Anterior cingulate cortex (tissue), 58 donors: ENCODE measurements around the gene NR2E3.
A peak's percentile ranks its signal among the peaks of the same experiment; 100 is the strongest.

ENCODE experiments used
- DNase-seq, 58 donors: peaks; one replicate each; lab custom pipeline; 2025; lab: John Stamatoyannopoulos, UW

The NR2E3 gene

GRCh38 chr15:71790081-71790480, 20.3 kb upstream of the NR2E3 start:
- no peak for DNase-seq

GRCh38 chr15:71791975-71792374, 18.4 kb upstream of the NR2E3 start:
- no peak for DNase-seq

DNA sequence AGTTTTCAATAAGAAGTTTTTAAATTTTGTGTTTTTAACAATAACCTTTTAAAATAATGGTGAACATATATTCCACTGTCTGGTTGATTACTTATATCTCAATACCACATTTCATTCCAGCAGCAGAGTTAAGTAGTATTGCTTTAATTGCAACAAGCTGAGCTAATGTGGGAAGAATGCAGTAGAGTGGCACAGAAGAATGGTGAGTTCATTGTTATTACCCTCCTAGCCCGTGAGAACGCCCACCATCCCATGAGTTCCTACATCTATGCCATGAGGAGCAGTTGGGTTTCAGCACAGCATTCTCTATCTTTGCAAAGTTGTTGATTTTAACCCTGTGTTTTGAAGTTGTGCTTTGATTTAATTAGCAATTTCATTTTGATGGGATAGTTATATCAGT, 17.8 kb upstream of the NR2E3 start:
- DNase-seq, result no peak

- DNase-seq, result no peak
Observed at GRCh38 chr15:71798641-71799040, 11.7 kb upstream of the NR2E3 start.

- no peak for DNase-seq
Observed at GRCh38 chr15:71800190-71800589, 10.2 kb upstream of the NR2E3 start.

DNA sequence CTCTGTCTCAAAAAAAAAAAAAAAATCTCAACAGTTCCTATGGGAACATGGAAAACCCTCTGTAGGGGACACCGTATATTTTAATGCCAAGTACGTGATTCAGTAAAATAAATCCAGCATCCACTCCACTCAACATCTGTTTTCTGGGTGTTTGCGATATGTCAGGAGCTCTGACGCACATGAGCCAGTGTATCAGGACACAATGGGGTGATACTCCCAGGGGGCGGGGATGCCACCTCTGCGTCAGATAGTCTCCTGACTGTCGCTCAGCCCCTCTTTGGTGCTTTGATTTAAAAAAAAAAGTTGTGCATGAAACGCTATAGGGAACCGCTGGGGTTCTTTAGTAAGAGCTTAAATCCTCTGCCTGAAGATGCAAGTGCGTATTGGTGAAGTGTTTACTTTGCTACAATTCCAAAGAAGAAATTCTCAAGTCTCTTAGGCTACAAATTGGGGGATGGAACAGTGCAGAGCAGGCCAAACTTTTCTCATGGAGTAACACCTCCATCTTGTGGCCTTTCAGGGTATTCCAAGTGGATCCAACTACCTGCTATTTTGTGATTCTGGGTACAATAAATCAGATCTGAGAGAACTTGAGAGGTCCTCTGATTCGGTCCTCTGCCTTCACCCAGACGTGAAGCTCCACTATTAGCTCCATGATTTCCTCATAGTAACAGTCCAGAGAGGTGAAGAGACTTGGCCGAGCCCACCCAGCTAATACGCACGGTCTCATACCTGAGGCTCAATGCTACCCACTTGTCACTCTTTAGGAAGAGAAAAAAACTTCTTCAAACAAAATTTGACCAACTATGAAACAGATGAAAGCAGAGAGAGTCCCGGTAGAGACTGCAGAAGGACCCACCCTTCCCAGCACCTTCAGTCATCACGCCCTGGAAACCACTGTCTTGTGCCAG, 9.3 kb upstream of the NR2E3 start:
- DNase-seq, result peak in 27 of 58 donors; percentile 3 to 72 (median 16)

DNA sequence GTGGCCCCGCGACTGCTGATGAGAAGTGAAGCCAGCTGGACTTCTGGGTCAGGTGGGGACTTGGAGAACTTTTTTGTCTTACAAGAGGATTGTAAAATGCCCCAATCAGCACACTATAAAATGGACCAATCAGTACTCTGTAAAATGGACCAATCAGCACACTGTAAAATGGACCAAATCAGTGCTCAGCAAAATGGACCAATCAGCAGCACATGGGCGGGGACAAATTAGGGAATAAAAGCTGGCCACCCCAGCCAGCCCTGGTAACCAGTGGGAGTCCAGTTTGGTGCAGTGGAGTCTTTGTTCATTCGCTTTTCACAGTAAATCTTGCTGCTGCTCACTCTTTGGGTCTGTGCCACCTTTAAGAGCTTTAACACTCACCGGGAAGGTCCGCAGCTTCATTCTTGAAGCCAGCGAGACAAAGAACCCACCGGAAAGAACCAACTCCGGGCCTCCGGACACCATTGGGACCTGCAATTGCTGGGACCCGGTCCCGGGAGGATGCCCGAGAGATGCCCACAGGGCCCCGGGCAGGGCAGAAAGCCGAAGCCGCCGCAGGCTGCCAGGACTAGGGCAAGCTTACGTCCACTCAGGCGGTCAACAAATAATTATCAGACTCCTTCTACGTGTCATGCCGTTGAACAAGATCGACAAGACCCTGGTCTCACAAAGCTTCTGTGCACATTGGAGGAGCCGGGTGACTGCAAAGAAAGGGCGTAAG, 8.3 kb upstream of the NR2E3 start:
- no peak for DNase-seq

DNA sequence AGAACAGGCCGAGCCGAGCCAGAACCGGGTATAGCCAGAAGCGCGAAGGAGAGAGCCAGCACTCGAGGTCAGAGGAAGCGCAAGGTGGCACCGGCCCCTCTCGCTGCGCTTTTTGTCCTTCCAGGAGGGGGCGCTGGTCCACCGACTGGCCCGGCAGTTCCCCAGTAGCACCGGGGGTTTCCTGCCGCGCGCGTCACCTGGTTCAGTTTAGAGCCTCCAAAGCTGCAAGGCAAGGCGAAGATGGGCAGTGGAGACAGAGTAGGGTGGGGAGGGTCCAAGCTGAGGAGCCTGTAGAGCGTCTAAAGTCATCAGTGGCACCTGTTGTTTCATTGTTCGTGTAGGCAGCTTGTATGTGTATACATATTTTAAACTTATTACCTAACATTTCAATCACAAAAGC, 7.6 kb upstream of the NR2E3 start:
- DNase-seq, result no peak

- no peak for DNase-seq
Observed at GRCh38 chr15:71804226-71804625, 6.1 kb upstream of the NR2E3 start.

DNA sequence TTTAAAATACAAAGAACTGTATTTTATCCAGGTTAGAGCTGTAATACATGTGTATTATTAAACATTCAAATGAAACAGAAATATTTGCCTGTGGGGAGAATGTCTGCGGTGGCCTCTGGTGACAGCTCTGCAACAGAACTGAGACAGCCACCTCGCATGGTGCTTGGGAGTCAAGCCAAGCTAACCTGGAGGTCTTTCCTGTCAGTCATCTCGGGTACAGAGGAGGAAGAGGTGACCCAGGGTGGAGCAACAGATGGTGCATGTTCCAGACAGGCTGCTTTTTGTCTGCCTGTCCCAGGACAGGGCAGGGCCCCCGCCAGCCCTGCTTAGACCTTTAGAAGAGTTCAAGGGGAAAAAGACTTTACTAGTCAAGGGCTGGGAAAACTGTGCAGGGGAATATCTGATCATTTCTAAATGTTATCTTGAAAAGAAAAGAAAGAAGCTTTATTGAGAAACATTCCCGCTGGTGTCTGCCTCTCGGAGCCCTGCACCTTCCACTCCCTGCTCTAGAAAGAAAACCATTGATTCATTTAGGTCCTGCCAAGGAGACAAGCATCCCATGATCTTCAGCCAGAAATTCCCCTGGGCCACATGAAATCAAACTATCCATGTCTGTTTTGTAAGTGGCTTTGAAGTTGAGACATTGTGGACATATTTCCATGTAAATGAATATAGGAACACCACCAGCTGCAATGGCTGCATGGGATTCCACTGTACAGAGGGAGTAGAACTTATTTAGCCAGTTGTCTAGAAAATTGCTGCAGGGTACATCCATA, 5.5 kb upstream of the NR2E3 start:
- no peak for DNase-seq

GRCh38 chr15:71806452-71806931, 3.9 kb upstream of the NR2E3 start:
- no peak for DNase-seq

GRCh38 chr15:71807125-71807629, 3.2 kb upstream of the NR2E3 start:
- DNase-seq, result no peak

- no peak for DNase-seq
Observed at GRCh38 chr15:71807691-71808091, 2.7 kb upstream of the NR2E3 start.

GRCh38 chr15:71808311-71809020, 1.9 kb upstream of the NR2E3 start:
- DNase-seq, result no peak

DNA sequence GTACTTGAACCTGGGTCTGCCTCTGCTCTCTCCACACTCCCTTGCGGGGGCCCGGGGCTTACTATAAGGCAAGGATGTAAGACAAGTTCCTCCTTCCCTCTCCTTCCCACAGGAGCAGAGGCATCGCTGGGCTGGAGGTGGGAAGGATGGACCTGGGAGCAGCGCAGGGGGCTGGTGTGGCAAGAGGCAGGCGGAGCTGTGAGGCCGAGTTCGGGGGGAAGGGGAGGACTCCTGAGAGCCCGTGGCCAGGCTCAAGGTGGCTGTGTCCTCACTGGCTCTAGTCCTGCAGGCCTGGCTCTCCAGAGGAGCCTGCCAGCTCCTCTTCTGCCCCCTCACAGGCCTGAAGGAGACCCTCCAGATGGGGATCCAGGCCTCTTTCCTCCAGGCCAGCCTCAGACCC, 1.0 kb upstream of the NR2E3 start:
- no peak for DNase-seq

GRCh38 chr15:71811036-71811736, 832 bp downstream of the NR2E3 start:
- no peak for DNase-seq

GRCh38 chr15:71811752-71812735, 1.7 kb downstream of the NR2E3 start:
- DNase-seq, result no peak
